ENCODE measurements around the gene CDK2AP2.

The CDK2AP2 gene

DNA sequence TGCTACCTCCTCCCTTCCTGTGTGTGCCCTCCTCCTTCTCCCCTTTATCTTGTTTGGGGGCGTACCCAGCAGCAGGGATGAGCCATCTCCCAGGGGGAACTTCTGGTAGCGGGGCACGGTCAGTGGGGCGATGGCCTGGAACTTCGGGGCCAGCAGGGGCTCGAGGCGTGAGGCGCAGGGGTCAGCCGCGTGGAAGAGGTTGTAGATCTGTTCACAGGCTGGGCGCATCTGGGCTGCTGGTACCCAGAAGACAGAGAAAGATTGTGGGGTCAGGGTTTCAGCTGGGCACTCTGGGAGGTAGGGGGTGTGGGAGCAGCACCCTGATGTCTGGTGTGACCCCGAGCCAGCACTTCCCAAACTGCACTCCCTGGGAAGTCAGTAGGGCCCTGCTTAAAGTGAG is 11.8 kb downstream of the CDK2AP2 start:
- Histone ChIP-seq H3K4me2 (ENCODE audit: low read length) (no peak overlapping the region), H3K36me3 (replicated peaks; ENCODE audit: low read depth, low read length) (peaks cover 75% of the 10 kb centered on the region), H3K27ac (ENCODE audit: low read length) (no peak overlapping the region), H3K9me3 (ENCODE audit: insufficient read depth, low read length) (no peaks in the 10 kb centered on the region), H3K9ac (ENCODE audit: low read length) (no peak overlapping the region), H2AFZ (ENCODE audit: low read depth, low read length) (no peak overlapping the region), H3K79me2 (ENCODE audit: low read length) (no peaks in the 10 kb centered on the region), H3K4me3 (ENCODE audit: low read length) (no peak overlapping the region), H4K20me1 (ENCODE audit: insufficient read depth, low read length) (peaks cover under 1% of the 10 kb centered on the region), H3K27me3 (ENCODE audit: low read depth, low read length) (no peaks in the 10 kb centered on the region), H3K4me1 (ENCODE audit: low read length) (no peaks in the 10 kb centered on the region)
- no peak for TF ChIP-seq EZH2phosphoT487 (IDR thresholded peaks at IDR 0.05; ENCODE audit: low read depth)
- TF ChIP-seq, protein P1, sequence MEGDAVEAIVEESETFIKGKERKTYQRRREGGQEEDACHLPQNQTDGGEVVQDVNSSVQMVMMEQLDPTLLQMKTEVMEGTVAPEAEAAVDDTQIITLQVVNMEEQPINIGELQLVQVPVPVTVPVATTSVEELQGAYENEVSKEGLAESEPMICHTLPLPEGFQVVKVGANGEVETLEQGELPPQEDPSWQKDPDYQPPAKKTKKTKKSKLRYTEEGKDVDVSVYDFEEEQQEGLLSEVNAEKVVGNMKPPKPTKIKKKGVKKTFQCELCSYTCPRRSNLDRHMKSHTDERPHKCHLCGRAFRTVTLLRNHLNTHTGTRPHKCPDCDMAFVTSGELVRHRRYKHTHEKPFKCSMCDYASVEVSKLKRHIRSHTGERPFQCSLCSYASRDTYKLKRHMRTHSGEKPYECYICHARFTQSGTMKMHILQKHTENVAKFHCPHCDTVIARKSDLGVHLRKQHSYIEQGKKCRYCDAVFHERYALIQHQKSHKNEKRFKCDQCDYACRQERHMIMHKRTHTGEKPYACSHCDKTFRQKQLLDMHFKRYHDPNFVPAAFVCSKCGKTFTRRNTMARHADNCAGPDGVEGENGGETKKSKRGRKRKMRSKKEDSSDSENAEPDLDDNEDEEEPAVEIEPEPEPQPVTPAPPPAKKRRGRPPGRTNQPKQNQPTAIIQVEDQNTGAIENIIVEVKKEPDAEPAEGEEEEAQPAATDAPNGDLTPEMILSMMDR (IDR thresholded peaks at IDR 0.05; ENCODE audit: low read depth, low read length) = no peak

DNA sequence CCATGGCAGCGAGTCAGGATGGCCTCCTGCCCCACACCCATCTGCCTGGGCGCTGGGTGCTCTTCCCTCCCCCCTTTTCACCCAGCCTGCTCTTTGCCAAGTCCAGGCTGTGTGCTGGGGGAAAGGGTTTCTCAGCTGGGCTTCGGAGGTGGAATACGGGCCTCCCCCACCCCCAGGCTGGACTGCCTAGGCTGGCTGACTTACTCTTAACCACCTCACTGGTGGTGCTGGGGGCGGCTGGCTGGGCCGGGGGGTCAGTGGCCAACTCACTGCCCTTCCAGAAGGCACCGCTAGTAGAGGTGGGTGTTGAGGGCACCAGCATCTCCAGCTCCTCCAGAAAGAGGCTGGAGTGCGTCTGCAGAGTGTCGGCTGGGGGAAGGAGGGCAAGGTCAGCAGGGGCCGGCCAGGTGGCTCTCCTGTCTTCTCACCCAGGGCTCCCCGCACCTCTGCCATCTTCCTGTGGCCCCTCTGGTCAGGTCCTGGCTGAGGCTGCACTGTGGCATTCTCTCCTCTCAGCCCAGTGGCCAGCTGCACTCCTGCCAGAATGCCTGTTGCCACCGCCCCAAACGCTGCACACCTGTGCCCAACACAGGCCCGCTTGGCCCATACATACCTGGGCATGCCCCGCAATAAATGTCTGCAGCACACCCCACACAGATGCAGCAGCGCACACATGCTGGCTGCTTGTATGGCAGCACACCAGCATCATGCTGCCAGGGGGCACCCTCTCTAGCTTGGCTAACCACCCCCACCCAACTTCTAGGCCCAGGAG is 12.5 kb downstream of the CDK2AP2 start:
- Histone ChIP-seq H2AFZ (ENCODE audit: low read depth, low read length) (no peak overlapping the region), H3K4me1 (ENCODE audit: low read length) (no peaks in the 10 kb centered on the region), H3K27ac (ENCODE audit: low read length) (no peak overlapping the region), H3K4me3 (ENCODE audit: low read length) (no peak overlapping the region), H4K20me1 (ENCODE audit: insufficient read depth, low read length) (no peaks in the 10 kb centered on the region; the same call in 1 of the 2 replicates), H3K79me2 (ENCODE audit: low read length) (no peaks in the 10 kb centered on the region), H3K4me2 (ENCODE audit: low read length) (no peak overlapping the region), H3K36me3 (replicated peaks; ENCODE audit: low read depth, low read length) (peaks cover 75% of the 10 kb centered on the region), H3K9me3 (ENCODE audit: insufficient read depth, low read length) (no peaks in the 10 kb centered on the region), H3K27me3 (ENCODE audit: low read depth, low read length) (no peaks in the 10 kb centered on the region), H3K9ac (ENCODE audit: low read length) (no peak overlapping the region)
- TF ChIP-seq, protein P1 (IDR thresholded peaks at IDR 0.05; ENCODE audit: low read depth, low read length) = no peak
- TF ChIP-seq EZH2phosphoT487 (IDR thresholded peaks at IDR 0.05; ENCODE audit: low read depth) = no peak

DNA sequence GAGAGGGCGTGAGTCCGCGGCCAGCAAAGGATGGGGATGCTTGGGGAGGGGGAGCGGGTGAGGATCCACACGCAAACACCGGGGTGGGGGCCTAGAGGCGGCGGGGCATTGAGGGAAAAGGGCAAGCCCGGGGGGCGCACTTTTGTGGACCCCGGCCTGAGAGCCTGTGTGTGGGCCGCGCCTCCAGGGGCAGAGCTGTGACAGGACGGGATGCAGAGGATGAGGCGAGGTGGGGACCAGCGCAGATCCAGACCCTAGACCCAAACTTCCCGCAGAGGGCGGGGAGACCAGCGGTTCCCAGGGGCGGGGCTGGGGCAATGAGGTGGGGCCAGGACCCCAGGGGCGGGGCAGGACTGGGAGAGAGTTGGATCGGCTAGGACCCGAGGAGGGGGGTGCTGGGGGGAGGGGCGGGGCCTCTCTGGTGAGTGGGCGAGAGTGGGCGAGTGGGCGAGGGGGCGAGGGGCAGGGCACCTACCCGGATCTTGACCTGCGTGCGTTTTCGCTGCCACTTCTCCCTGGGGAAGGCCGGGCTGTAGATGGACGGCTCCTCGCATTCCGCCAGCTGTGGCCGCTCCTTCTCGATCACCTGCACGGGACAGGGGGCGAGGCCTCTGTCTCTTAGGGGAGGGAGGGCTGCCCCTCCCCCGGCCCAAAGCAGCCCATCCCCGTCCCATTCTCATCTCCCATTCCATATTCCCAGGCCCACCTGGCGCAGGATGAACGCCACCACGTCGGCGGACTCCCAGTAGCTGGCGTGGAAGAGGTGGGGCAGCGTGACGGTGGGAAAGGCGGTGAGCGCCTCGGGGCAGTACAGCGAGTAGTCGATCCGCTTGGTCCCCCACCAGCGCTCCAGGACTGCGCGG is 13.4 kb downstream of the CDK2AP2 start:
- H3K4me2 ChIP-seq (ENCODE audit: low read length) = no peak overlapping the region
- no peak overlapping the region for H3K4me3 ChIP-seq (ENCODE audit: low read length)
- H3K27ac ChIP-seq (ENCODE audit: low read length) = no peak overlapping the region
- H3K36me3 ChIP-seq (replicated peaks; ENCODE audit: low read depth, low read length) = peaks cover 72% of the 10 kb centered on the region
- H3K9me3 ChIP-seq (ENCODE audit: insufficient read depth, low read length) = no peaks in the 10 kb centered on the region
- H3K27me3 ChIP-seq (ENCODE audit: low read depth, low read length) = no peaks in the 10 kb centered on the region
- H4K20me1 ChIP-seq (ENCODE audit: insufficient read depth, low read length) = no peaks in the 10 kb centered on the region
- H3K9ac ChIP-seq (ENCODE audit: low read length) = no peak overlapping the region
- H3K4me1 ChIP-seq (ENCODE audit: low read length) = no peaks in the 10 kb centered on the region
- no peaks in the 10 kb centered on the region for H3K79me2 ChIP-seq (ENCODE audit: low read length)
- H2AFZ ChIP-seq (ENCODE audit: low read depth, low read length) = no peak overlapping the region
- TF ChIP-seq, protein P1 (IDR thresholded peaks at IDR 0.05; ENCODE audit: low read depth, low read length) = no peak
- TF ChIP-seq EZH2phosphoT487 (IDR thresholded peaks at IDR 0.05; ENCODE audit: low read depth) = no peak
